HepG2 (cell line): ENCODE results near the gene OR4Q2. TPM values are rescaled to one million over a fixed set of nuclear protein-coding genes. Genes with fewer than 3 reads are reported as not detected.

Experiments
- ATAC-seq: fragments of 200-7000 bp; cut with Tn5 transposase; 3 replicates; pipeline ENCODE4 v1.9.1; 2020; ENCODE audit warnings: mild to moderate bottlenecking, moderate library complexity
- BruUV-seq: library from RNA; stranded (reverse); fragments of 400-500 nt; replicated peaks from 2 replicates; lab custom pipeline; 2021; lab: Mats Ljungman, UMichigan
- CTCF ChIA-PET: fragments of 300-600 bp; formaldehyde crosslinking; extraction: SDS; loops from one replicate; lab custom pipeline; 2021; ENCODE audit warnings: low total read pairs, inconsistent platforms, low intra/inter-chr PET ratio; lab: Yijun Ruan, JAX
- POLR2A ChIA-PET: fragments of 350-600 bp; sonication (Branson Sonifier 250); formaldehyde crosslinking; loops from one replicate; lab custom pipeline; 2020; ENCODE audit warnings: antibody characterized with exemption, inconsistent platforms; lab: Yijun Ruan, JAX
- DNase-seq: peaks from one replicate; pipeline ENCODE4 v3.0.0-alpha.2; 2015; ENCODE audit warnings: low spot score
- FAIRE-seq: peaks from 3 replicates; lab custom pipeline; 2011; peaks lifted over from hg19 to GRCh38; lab: Jason Lieb, UNC
- H2AFZ ChIP-seq: one replicate; pipeline ENCODE4 v1.6.1; 2011; ENCODE audit warnings: low read length, inconsistent platforms
- H3K27ac ChIP-seq: fragments of 300-600 bp; 3 replicates; pipeline ENCODE4 v1.8.0; 2011; ENCODE audit warnings: mixed run types, mild to moderate bottlenecking, mixed read lengths, low read length, inconsistent platforms; ENCODE audit not compliant: insufficient read depth; ENCODE audit errors: extremely low read length
- H3K27me3 ChIP-seq, 2 experiments: fragments of 200-600 bp in 1 of 2; 2 replicates in 1 of 2; 3 replicates in 1 of 2; pipeline versions ENCODE4 v1.6.0 to v1.8.0; 2011; ENCODE audit warnings: low read length in 2 of 2, mild to moderate bottlenecking in 2 of 2, moderate library complexity in 2 of 2, inconsistent platforms in 1 of 2; ENCODE audit not compliant: insufficient read depth in 2 of 2, control insufficient read depth in 1 of 2
- H3K36me3 ChIP-seq, 2 experiments: fragments of 200-600 bp in 1 of 2; replicated peaks in 1 of 2; 2 replicates in 1 of 2; 3 replicates in 1 of 2; pipeline versions ENCODE4 v1.5.1 to v1.8.0; 2011; ENCODE audit warnings: low read length in 2 of 2, inconsistent platforms in 1 of 2; ENCODE audit not compliant: insufficient read depth in 2 of 2, control insufficient read depth in 1 of 2
- H3K4me1 ChIP-seq: 2 replicates; pipeline ENCODE4 v1.5.1; 2012; ENCODE audit warnings: low read length, inconsistent platforms; ENCODE audit not compliant: insufficient read depth
- H3K4me2 ChIP-seq: 2 replicates; pipeline ENCODE4 v1.6.0; 2011; ENCODE audit warnings: low read depth, low read length, inconsistent platforms
- H3K4me3 ChIP-seq, 3 experiments: fragments of 200-600 bp in 1 of 3; sonication (generic), shearing (Covaris generic) in 1 of 3; replicated peaks in 1 of 3; 2 replicates each; pipeline ENCODE4 v1.5.1; 2011 to 2016; ENCODE audit warnings: low read length in 3 of 3, inconsistent platforms in 2 of 3, low read depth in 2 of 3, mild to moderate bottlenecking in 2 of 3, control low read depth in 1 of 3, mixed read lengths in 1 of 3; ENCODE audit not compliant: insufficient read depth in 1 of 3
- H3K79me2 ChIP-seq: one replicate; pipeline ENCODE4 v1.6.1; 2011; ENCODE audit warnings: low read length, inconsistent platforms; ENCODE audit not compliant: insufficient read depth
- H3K9ac ChIP-seq: 2 replicates; pipeline ENCODE4 v1.6.0; 2011; ENCODE audit warnings: mild to moderate bottlenecking, low read depth, low read length, inconsistent platforms; ENCODE audit not compliant: insufficient read depth
- H3K9me3 ChIP-seq: 2 replicates; pipeline ENCODE4 v1.5.1; 2012; ENCODE audit warnings: mild to moderate bottlenecking, low read length
- H4K20me1 ChIP-seq: 2 replicates; pipeline ENCODE4 v1.6.0; 2011; ENCODE audit warnings: inconsistent platforms, mild to moderate bottlenecking, low read length, moderate library complexity; ENCODE audit not compliant: insufficient read depth
- CEBPB ChIP-seq: IDR thresholded peaks from 2 replicates; pipeline ENCODE4 v1.6.1; 2011; ENCODE audit warnings: low read depth, low read length, improper control_type of control experiment, borderline replicate concordance
- CREB1 ChIP-seq, 2 experiments: fragments of 450-650 bp in 1 of 2; IDR thresholded peaks; 2 replicates each; pipeline ENCODE4 v1.6.1; 2016 to 2017; ENCODE audit warnings: control low read depth in 1 of 2, mild to moderate bottlenecking in 1 of 2, missing compliant biosample characterization in 1 of 2, missing genetic modification characterization in 1 of 2
- HNRNPK ChIP-seq: fragments of 200-400 bp; formaldehyde crosslinking; IDR thresholded peaks from 2 replicates; pipeline ENCODE4 v1.6.1; 2018; ENCODE audit warnings: low read length, low read depth, moderate library complexity, mild to moderate bottlenecking; ENCODE audit not compliant: poor library complexity, severe bottlenecking
- NPAS2 ChIP-seq: sonication (generic); formaldehyde crosslinking; IDR thresholded peaks from 2 replicates; pipeline ENCODE4 v1.8.0; 2022; ENCODE audit warnings: mild to moderate bottlenecking, missing genetic modification reagents, borderline replicate concordance
- STAT5B ChIP-seq: sonication (generic); formaldehyde crosslinking; IDR thresholded peaks from 2 replicates; pipeline ENCODE4 v1.4.0; 2020; ENCODE audit warnings: missing genetic modification reagents
- ZNF138 ChIP-seq: sonication (generic); formaldehyde crosslinking; IDR thresholded peaks from 2 replicates; pipeline ENCODE4 v1.5.0; 2020; ENCODE audit warnings: mild to moderate bottlenecking, low read depth, missing genetic modification reagents
- WGBS: methylation state at CpG from one replicate; pipeline ENCODE4 v1.1.6; 2017; ENCODE audit warnings: low lambda C conversion rate; 5-methylcytosine and 5-hydroxymethylcytosine counted together
- in situ Hi-C: cut with HindIII; loops from 2 replicates; pipeline ENCODE4 v1.10.0; 2017; ENCODE audit warnings: low pct_unique_long_range_greater_than_20kb; ENCODE audit not compliant: extremely low pct_ligation_motif_present
- intact Hi-C: fragments of 100-400 bp; cut with micrococcal nuclease; formaldehyde crosslinking; loops from one replicate; pipeline ENCODE4 v1.10.0; 2022; ENCODE audit not compliant: unreplicated experiment
- polyA plus RNA-seq, 8 experiments: library from polyadenylated mRNA; depleted of rRNA in 3 of 8; stranded (reverse) in 7 of 8; unstranded in 1 of 8; fragments of >200 nt; fragmentation: Illumina TruSeq in 4 of 8; extraction: Trizol in 4 of 8; gene quantifications; 2 replicates each; pipeline versions ENCODE4 v1.2.1 to v1.2.3, GENCODE V29; 2011 to 2016; ENCODE audit warnings: low read depth in 4 of 8, missing spikeins in 1 of 8, mixed read lengths in 1 of 8; ENCODE audit not compliant: insufficient read depth in 1 of 8
- total RNA-seq, 5 experiments: library from RNA; depleted of rRNA; stranded (reverse); fragments of >200 nt; fragmentation: Illumina TruSeq; extraction: Trizol; gene quantifications; 2 replicates each; pipeline ENCODE4 v1.2.3, GENCODE V29; 2016; ENCODE audit warnings: low read depth in 1 of 5

Gene OR4Q2
- total and polyA plus RNA-seq, 2 of the 13 experiments (the other 11 are each of a cell fraction or from before 2014, with no cell fraction given): not detected

DNA sequence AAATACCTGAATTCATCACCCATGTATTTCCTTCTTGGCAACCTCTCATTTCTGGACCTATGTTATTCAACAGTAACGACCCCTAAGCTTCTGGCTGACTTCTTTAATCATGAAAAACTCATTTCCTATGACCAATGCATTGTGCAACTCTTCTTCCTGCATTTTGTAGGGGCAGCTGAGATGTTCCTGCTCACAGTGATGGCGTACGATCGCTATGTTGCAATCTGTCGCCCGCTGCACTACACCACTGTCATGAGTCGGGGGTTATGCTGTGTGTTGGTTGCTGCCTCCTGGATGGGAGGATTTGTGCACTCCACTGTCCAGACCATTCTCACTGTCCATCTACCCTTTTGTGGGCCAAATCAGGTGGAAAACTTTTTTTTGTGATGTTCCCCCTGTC, 356 bp downstream of the OR4Q2 start:
- no TSS peak for BruUV-seq
- POLR2A ChIA-PET: no interaction called here

DNA sequence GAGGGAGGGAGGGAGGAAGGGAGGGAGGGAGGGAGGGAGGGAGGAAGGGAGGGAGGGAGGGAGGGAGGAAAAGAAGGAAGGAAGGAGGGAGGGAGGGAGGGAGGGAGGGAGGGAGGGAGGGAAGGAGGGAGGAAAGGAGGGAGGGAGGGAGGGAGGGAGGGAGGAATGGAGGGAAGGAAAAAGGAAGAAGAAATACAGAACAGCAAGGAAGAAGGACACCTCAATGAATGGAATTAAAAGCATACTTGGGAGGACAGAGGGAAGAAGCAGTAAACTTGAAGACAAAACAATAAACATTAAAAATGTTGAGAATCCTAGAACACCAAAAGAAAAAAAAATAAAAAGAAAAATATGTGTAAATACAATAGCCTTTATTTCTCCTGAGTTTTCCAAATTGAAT, 6.2 kb downstream of the OR4Q2 start:
- no peak overlapping the region for H3K4me3 ChIP-seq
- H3K9ac ChIP-seq: no peak overlapping the region
- H3K27me3 ChIP-seq: no peaks in the 10 kb centered on the region
- no peaks in the 10 kb centered on the region for H3K4me1 ChIP-seq
- H3K27ac ChIP-seq: no peak overlapping the region
- no peak for FAIRE-seq
- H3K4me2 ChIP-seq: no peak overlapping the region
- no peak for ATAC-seq
- no peak for DNase-seq
- no peak overlapping the region for H2AFZ ChIP-seq
- POLR2A ChIA-PET: no interaction called here
- TF ChIP-seq STAT5B (CRISPR knock-in tag) (no peak), CREB1 (IDR thresholded peaks at IDR 0.05) (no peak), CREB1 (CRISPR knock-in tag; IDR thresholded peaks at IDR 0.05) (no peak), ZNF138 (CRISPR knock-in tag) (no peak), HNRNPK (peak; percentile 91)
- CTCF ChIA-PET: no interaction called here
- no peaks in the 10 kb centered on the region for H3K9me3 ChIP-seq
- intact Hi-C loops (no loop called here), in situ Hi-C loops (no loop called here)
- no peaks in the 10 kb centered on the region for H3K36me3 ChIP-seq
- no peaks in the 10 kb centered on the region for H4K20me1 ChIP-seq
- H3K79me2 ChIP-seq: no peaks in the 10 kb centered on the region
- no TSS peak for BruUV-seq

More for the DNA sequence above, 356 bp downstream of the OR4Q2 start:
- 17% methylated on average over 7 of the region's 7 CpGs for WGBS
- DNase-seq (no peak), ATAC-seq (no peak), FAIRE-seq (no peak)
- TF ChIP-seq CEBPB: peak; percentile 58; the same call in 1 of the 2 replicates
- no peak for TF ChIP-seq NPAS2
- no peak overlapping the region for H3K9ac ChIP-seq
- in situ Hi-C loops (no loop called here), intact Hi-C loops (no loop called here)
- no peaks in the 10 kb centered on the region for H3K36me3 ChIP-seq
- H3K27ac ChIP-seq: no peak overlapping the region
- CTCF ChIA-PET: no interaction called here
- no peaks in the 10 kb centered on the region; a peak in 1 of 5 replicates for H3K27me3 ChIP-seq
- no peaks in the 10 kb centered on the region for H4K20me1 ChIP-seq
- H3K4me3 ChIP-seq: no peak overlapping the region
- H3K9me3 ChIP-seq: no peaks in the 10 kb centered on the region
- no peak overlapping the region for H2AFZ ChIP-seq
- no peak overlapping the region for H3K4me2 ChIP-seq
- no peaks in the 10 kb centered on the region for H3K4me1 ChIP-seq
- no peaks in the 10 kb centered on the region for H3K79me2 ChIP-seq
